GM03348 (cell line): ENCODE results near the gene UGT2B15.
"Not testable (repeated sequence)": the region's sequence is repeated elsewhere in the genome, so short reads cannot be mapped to it uniquely, and the experiment has no call there.

Experiments
- DNase-seq: peaks from one replicate; pipeline ENCODE4 v3.0.0; 2012; ENCODE audit warnings: low spot score

Gene UGT2B15

GRCh38 chr4:68670479-68670939 is at the start of gene UGT2B15:
TSS of gene UGT2B15 (minus strand) at chr4:68670652. CDS start at chr4:68670618, 34 bp downstream.
- DNase-seq = not testable (repeated sequence)

DNA sequence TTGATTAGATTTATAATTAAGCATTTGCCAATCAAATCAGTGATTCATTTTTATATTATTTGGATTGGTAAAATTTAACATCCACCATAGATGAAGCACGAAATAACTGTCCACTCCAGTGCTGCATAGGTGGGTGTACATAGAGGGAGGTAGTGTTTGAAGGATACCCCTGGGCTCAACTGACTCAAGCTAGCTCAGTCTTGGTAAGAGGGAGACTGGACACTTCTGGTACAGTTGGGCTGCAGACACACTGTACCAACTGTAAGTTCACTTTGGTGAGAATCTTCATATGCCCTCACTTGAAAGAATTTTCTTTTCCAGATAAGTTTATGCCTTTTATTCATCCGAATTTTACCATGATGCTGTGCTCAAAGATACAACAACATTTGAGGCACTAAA is 48.6 kb upstream of the UGT2B15 start:
- no peak for DNase-seq

- DNase-seq = no peak
Measured at GRCh38 chr4:68718447-68719074, 48.1 kb upstream of the UGT2B15 start.

DNA sequence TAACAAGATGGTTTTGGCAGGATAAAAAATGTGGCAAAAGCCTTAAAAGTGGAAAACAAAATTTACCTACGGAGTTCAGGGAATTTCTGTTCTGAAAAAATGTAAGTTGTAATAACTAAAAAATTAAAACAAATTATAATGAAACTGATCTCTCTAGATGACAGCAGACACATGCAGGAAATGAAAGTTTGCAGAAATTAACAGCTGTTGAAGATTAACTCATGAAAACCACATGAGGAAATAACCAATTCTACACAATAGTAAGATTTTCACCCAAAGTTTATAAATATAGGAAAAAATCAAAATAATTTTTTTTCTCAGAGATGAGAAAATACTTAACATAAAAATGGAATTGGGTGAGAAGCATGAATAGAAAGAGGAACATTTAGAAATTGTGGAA is 47.5 kb upstream of the UGT2B15 start:
- DNase-seq = no peak

DNA sequence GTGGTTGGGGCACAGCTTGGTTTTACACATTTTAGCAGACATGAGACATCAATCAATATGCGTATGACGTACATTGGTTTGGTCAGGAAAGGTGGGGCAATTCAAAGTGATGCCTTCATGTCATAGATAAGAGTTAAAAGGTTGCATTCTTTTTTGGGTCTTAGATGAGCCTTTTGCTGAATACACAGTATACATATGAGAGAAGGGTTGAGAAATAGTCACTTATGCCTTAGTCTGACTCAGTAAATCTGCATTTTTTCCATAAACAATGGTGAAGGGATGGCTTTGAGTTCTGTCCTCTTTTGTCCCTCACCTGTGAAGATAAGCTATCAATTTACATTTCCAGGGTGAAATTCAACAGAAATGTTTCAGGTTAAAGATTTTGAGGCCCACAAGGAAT is 43.9 kb upstream of the UGT2B15 start:
- no peak for DNase-seq

GRCh38 chr4:68712207-68712606 is 41.8 kb upstream of the UGT2B15 start:
- no peak for DNase-seq

- no peak for DNase-seq
Measured at GRCh38 chr4:68708566-68708965, 38.1 kb upstream of the UGT2B15 start.

DNA sequence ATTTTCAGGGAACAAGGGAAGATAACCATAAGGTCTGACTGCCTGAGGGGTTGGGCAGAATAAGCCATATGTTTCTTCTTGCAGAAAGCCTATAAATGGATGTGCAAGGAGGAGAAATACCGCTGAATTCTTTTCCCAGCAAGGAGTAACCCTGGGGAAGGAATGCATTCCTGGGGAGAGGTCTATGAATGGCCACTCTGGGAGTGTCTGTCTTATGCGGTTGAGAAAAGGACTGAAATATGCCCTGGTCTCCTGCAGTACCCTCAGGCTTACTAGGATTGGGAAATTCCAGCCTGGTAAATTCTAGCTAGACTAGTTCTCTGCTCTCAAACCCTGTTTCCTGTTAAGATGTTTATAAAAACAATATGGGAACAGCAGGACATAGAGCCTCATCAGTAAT is 32.7 kb upstream of the UGT2B15 start:
- DNase-seq = not testable (repeated sequence)

DNA sequence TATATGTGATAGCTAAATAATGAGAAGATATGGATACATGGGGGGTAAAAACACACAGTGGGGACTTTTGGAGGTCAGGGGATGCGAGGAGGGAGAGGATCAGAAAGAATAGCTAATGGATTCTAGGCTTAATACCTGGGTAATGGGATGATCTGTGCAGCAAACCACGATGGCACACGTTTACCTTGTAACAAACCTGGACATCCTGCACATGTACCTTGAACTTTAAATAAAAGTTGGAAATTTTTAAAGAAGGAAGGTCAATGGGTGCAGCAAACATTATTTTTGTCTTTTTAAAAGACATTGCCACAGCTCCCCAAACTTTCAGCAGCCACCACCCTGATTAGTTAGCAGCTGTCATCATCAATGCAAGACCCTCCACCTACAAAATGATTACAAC is 29.7 kb upstream of the UGT2B15 start:
- no peak for DNase-seq

- DNase-seq = no peak
Measured at GRCh38 chr4:68693325-68694075, 23.0 kb upstream of the UGT2B15 start.

- DNase-seq = no peak
Measured at GRCh38 chr4:68691186-68691585, 20.7 kb upstream of the UGT2B15 start.

GRCh38 chr4:68683034-68683433 is 12.6 kb upstream of the UGT2B15 start:
- no peak for DNase-seq

DNA sequence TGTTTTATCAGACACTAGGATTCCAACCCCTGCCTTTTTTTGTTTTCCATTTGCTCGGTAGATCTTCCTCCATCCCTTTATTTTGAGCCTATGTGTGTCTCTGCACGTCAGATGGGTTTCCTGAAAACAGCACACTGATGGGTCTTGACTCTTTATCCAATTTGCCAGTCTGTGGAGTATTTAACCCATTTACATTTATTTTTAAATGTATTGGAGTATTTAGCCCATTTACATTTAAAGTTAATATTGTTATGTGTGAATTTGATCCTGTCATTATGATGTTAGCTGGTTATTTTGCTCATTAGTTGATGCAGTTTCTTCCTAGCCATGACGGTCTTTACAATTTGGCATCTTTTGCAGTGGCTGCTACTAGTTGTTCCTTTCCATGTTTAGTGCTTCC is 10.8 kb upstream of the UGT2B15 start:
- DNase-seq = not testable (repeated sequence)

GRCh38 chr4:68673143-68673542 is 2.7 kb upstream of the UGT2B15 start:
- no peak for DNase-seq

- DNase-seq = not testable (repeated sequence)
Measured at GRCh38 chr4:68671217-68671616, 765 bp upstream of the UGT2B15 start.

DNA sequence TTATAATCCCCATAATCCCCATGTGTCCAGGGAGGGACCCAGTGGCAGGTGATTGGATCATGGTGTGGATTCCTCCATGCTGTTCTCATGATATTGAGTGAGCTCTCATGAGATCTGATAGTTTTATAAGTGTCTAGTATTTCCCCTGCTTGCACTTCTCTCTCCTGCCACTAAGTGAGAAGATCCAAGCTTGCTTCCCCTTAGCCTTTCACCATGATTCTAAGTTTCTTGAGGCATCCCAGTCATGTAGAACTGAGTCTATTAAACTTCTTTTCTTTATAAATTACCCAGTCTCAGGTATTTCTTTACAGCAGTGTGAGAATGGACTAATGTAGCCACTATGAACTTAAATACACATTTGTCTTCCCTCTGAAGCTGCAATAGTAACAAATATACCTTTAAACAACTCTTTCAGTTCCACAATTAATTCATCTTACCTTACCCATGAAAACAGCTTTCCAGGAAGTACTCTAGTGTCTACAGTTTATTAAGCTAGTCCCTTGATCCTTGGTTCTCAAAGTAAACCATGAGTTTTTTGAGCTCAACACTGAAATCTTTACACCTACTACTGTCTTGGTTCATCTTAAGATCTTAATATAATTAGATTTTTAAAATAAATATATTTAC is 1.8 kb downstream of the UGT2B15 start:
- not testable (repeated sequence) for DNase-seq

DNA sequence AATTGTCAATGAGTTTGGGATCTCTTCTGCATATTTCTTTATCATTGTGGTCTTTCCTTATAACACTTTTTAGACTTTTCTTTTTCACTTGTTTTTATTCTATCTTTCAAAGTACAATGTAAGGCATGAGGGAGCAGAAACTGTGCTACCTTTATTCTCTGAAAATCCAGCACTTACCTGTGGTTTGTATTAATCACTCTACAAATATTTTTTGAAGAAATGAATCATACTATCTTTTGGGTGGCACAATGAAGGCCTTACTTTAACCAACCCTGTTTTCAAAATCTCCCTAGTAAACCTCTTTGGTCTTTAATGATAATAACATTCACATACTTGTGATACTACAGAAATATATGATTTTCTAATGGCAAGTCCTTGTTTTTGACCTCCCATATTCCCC is 2.9 kb downstream of the UGT2B15 start:
- not testable (repeated sequence) for DNase-seq

DNA sequence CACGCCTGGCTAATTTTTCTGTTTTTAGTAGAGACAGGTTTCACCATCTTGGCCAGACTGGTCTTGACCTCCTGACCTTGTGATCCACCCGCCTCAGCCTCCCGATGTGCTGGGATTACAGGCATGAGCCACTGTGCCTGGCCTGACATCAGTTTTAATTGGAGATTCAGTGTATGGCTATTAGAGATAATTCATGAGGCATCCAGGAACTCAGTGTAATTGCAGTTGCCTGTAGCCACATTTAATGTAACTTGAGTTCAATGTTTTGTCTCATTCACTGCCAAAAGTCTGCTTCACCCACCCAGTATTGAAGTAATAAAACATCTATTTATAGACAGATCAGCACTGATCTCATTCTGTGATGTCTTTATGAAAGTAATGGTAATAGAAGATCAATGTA is 5.7 kb downstream of the UGT2B15 start:
- not testable (repeated sequence) for DNase-seq

DNA sequence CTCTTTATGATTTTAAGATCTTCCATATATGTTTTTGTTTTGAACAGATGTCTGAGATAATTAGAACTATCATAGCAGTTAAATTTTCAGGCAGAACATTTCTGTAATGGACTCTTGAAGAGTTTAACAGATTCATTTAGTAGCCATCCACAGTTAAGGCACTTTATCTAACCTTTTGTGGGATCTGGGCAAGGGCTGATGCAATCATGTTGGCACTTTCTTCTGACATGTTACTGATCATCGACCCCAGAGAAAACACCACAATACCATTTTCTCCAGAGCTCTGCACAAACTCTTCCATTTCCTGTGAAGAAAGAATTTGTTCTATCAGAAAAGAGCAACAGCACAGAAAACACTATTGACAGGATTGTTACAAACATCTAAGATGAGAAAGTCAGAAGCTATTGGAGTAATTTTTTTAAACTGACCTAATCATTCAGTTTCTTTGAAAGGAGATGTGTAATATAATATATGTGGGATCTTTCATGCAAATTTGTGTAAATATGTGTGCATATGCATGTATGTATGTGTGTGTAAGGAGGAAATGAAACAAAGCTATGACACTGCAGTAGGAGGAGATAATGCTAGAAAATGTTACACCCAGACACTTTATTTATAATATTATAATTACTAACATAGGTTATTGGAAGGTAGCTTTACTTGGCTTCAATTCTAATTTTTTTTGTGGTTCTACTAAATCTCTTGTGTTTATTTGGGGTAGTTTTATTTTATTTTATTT is 7.4 kb downstream of the UGT2B15 start:
- not testable (repeated sequence) for DNase-seq

GRCh38 chr4:68658672-68659071 is 11.8 kb downstream of the UGT2B15 start:
- DNase-seq = no peak

DNA sequence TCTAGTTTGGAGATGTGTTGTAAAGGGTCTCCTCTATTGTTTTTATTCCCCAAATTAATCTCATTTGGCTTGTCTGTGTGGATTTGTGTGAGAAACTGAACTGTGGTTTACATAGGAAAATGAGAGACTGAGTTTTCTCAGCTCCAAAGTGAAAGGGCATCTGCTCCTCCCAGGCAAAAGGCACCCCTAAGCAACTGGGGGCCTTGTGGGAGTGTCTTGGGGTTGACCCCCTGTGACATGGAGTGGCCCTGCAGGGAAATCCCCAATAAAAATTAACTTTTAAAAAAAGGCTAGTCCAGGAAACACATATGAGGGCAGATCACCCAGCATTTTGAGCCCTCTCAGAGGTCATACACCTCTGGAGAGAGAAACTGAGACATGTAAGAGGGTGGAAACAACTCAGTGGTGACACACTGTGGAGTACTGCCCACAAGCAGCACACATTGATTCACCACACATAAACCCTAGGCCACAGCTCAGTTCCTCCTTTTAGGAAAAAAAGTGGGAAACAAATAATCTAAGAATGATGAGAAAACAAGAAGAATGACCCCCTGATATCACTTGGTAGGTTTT is 13.3 kb downstream of the UGT2B15 start:
- not testable (repeated sequence) for DNase-seq

DNA sequence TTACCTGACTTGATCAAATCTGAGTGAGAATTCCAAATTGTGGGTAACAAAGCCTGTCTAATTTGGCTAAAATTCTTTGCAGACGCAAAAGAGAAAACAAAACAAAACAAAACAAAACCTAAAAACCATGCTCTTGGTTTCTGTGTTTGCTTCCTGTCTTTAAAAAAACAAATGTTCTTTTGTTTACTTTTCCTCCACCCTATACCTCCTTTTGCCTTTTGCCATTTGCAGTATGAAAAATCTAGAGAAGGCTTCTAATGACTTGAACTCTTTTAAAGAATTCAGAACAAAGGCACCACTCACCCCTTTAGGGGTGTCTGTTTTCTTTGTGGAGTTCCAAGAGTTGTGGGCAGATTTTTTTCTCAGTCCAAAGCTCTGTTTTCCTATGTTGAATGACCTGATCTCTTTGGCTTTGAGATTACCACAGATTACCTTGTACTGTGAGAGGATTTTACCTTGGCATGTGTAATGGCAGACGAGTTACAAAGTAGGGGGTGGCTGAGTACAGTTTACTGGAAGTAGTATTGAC is 13.9 kb downstream of the UGT2B15 start:
- DNase-seq = not testable (repeated sequence)
